HepG2 (cell line): ENCODE results near the gene ZDHHC16. TPM values are rescaled to one million over a fixed set of nuclear protein-coding genes. Genes with fewer than 3 reads are reported as not detected.
A peak's percentile ranks its signal among the peaks of the same experiment; 100 is the strongest.

Experiments
- BORCS8-MEF2B ChIP-seq: sonication (generic); formaldehyde crosslinking; IDR thresholded peaks from 2 replicates; pipeline ENCODE4 v1.8.0; 2022; ENCODE audit warnings: mild to moderate bottlenecking, missing genetic modification reagents
- BRD4 ChIP-seq: sonication (generic); formaldehyde crosslinking; IDR thresholded peaks from 2 replicates; pipeline ENCODE4 v1.4.0; 2020; ENCODE audit warnings: missing genetic modification reagents
- EEA1 ChIP-seq: sonication (generic); formaldehyde crosslinking; IDR thresholded peaks from 2 replicates; pipeline ENCODE4 v1.5.1; 2020; ENCODE audit warnings: mild to moderate bottlenecking, missing genetic modification reagents, borderline replicate concordance
- FOXO1 ChIP-seq: sonication (generic); formaldehyde crosslinking; IDR thresholded peaks from 2 replicates; pipeline ENCODE4 v1.4.0; 2020; ENCODE audit warnings: missing genetic modification reagents
- KDM5A ChIP-seq: fragments of 200-600 bp; sonication (generic); IDR thresholded peaks from 2 replicates; pipeline ENCODE4 v1.7.0; 2018; ENCODE audit warnings: antibody characterized with exemption, mild to moderate bottlenecking, low read length, borderline replicate concordance
- LBX2 ChIP-seq: sonication (generic); formaldehyde crosslinking; IDR thresholded peaks from 2 replicates; pipeline ENCODE4 v1.5.0; 2020; ENCODE audit warnings: missing genetic modification reagents, mild to moderate bottlenecking, borderline replicate concordance
- MED1 ChIP-seq: sonication (generic); formaldehyde crosslinking; IDR thresholded peaks from 2 replicates; pipeline ENCODE4 v1.4.0; 2020; ENCODE audit warnings: missing genetic modification reagents
- MTA1 ChIP-seq: sonication (generic); formaldehyde crosslinking; IDR thresholded peaks from 2 replicates; pipeline ENCODE4 v1.4.0; 2020; ENCODE audit warnings: missing genetic modification reagents, mild to moderate bottlenecking, borderline replicate concordance
- RBM39 ChIP-seq: fragments of 200-400 bp; formaldehyde crosslinking; IDR thresholded peaks from one replicate; pipeline ENCODE4 v1.6.1; 2018; ENCODE audit warnings: antibody characterized with exemption, mild to moderate bottlenecking, low read depth, low read length; ENCODE audit not compliant: poor library complexity, severe bottlenecking
- SRY ChIP-seq: sonication (generic); formaldehyde crosslinking; IDR thresholded peaks from 2 replicates; pipeline ENCODE4 v1.8.0; 2022; ENCODE audit warnings: mild to moderate bottlenecking, missing genetic modification reagents
- TBX3 ChIP-seq: fragments of 450-650 bp; IDR thresholded peaks from 2 replicates; pipeline ENCODE4 v1.6.1; 2017; ENCODE audit warnings: antibody characterized with exemption, mild to moderate bottlenecking, inconsistent platforms, borderline replicate concordance
- ZNF18 ChIP-seq: sonication (generic); formaldehyde crosslinking; IDR thresholded peaks from 2 replicates; pipeline ENCODE4 v1.8.0; 2022; ENCODE audit warnings: mild to moderate bottlenecking, missing genetic modification reagents; ENCODE audit not compliant: insufficient replicate concordance
- ZNF460 ChIP-seq: sonication (generic); formaldehyde crosslinking; IDR thresholded peaks from 2 replicates; pipeline ENCODE4 v1.5.1; 2020; ENCODE audit warnings: missing genetic modification reagents, mild to moderate bottlenecking, borderline replicate concordance
- ZNF547 ChIP-seq: sonication (generic); formaldehyde crosslinking; IDR thresholded peaks from 2 replicates; pipeline ENCODE4 v1.5.1; 2020; ENCODE audit warnings: mild to moderate bottlenecking, missing genetic modification reagents
- ZNF569 ChIP-seq: sonication (generic); formaldehyde crosslinking; IDR thresholded peaks from 2 replicates; pipeline ENCODE4 v1.5.0; 2020; ENCODE audit warnings: mild to moderate bottlenecking, missing genetic modification reagents, moderate library complexity, borderline replicate concordance
- ZNF605 ChIP-seq: sonication (generic); formaldehyde crosslinking; IDR thresholded peaks from 2 replicates; pipeline ENCODE4 v1.8.0; 2022; ENCODE audit warnings: mild to moderate bottlenecking, missing genetic modification reagents
- ZNF709 ChIP-seq: sonication (generic); formaldehyde crosslinking; IDR thresholded peaks from 2 replicates; pipeline ENCODE4 v1.5.0; 2020; ENCODE audit warnings: mild to moderate bottlenecking, missing genetic modification reagents
- ZNF713 ChIP-seq: sonication (generic); formaldehyde crosslinking; IDR thresholded peaks from 2 replicates; pipeline ENCODE4 v1.4.0; 2020; ENCODE audit warnings: mild to moderate bottlenecking, missing genetic modification reagents
- ZNF740 ChIP-seq: sonication (generic); formaldehyde crosslinking; IDR thresholded peaks from 2 replicates; pipeline ENCODE4 v1.4.0; 2020; ENCODE audit warnings: missing genetic modification reagents
- ZNF761 ChIP-seq: sonication (generic); formaldehyde crosslinking; conservative IDR thresholded peaks from 2 replicates; pipeline ENCODE4 v1.4.0; 2020; ENCODE audit warnings: mild to moderate bottlenecking, missing genetic modification reagents
- ZNF782 ChIP-seq: sonication (generic); formaldehyde crosslinking; IDR thresholded peaks from 2 replicates; pipeline ENCODE4 v1.4.0; 2020; ENCODE audit warnings: missing genetic modification reagents, mild to moderate bottlenecking, borderline replicate concordance
- ZNF891 ChIP-seq: sonication (generic); formaldehyde crosslinking; IDR thresholded peaks from 2 replicates; pipeline ENCODE4 v1.5.0; 2020; ENCODE audit warnings: mild to moderate bottlenecking, missing genetic modification reagents
- ZSCAN22 ChIP-seq: sonication (generic); formaldehyde crosslinking; IDR thresholded peaks from 2 replicates; pipeline ENCODE4 v1.4.0; 2020; ENCODE audit warnings: mild to moderate bottlenecking, missing genetic modification reagents
- polyA plus RNA-seq, 8 experiments: library from polyadenylated mRNA; depleted of rRNA in 3 of 8; stranded (reverse) in 7 of 8; unstranded in 1 of 8; fragments of >200 nt; fragmentation: Illumina TruSeq in 4 of 8; extraction: Trizol in 4 of 8; gene quantifications; 2 replicates each; pipeline versions ENCODE4 v1.2.1 to v1.2.3, GENCODE V29; 2011 to 2016; ENCODE audit warnings: low read depth in 4 of 8, missing spikeins in 1 of 8, mixed read lengths in 1 of 8; ENCODE audit not compliant: insufficient read depth in 1 of 8
- total RNA-seq, 5 experiments: library from RNA; depleted of rRNA; stranded (reverse); fragments of >200 nt; fragmentation: Illumina TruSeq; extraction: Trizol; gene quantifications; 2 replicates each; pipeline ENCODE4 v1.2.3, GENCODE V29; 2016; ENCODE audit warnings: low read depth in 1 of 5
- TF ChIP-seq, protein P1 (sequence below): sonication (generic); formaldehyde crosslinking; IDR thresholded peaks from 2 replicates; pipeline ENCODE4 v1.4.0; 2020; ENCODE audit warnings: missing genetic modification reagents, mild to moderate bottlenecking, borderline replicate concordance

Gene ZDHHC16
- total and polyA plus RNA-seq, 2 of the 13 experiments (the other 11 are each of a cell fraction or from before 2014, with no cell fraction given): 40.8 to 41.8 TPM

DNA sequence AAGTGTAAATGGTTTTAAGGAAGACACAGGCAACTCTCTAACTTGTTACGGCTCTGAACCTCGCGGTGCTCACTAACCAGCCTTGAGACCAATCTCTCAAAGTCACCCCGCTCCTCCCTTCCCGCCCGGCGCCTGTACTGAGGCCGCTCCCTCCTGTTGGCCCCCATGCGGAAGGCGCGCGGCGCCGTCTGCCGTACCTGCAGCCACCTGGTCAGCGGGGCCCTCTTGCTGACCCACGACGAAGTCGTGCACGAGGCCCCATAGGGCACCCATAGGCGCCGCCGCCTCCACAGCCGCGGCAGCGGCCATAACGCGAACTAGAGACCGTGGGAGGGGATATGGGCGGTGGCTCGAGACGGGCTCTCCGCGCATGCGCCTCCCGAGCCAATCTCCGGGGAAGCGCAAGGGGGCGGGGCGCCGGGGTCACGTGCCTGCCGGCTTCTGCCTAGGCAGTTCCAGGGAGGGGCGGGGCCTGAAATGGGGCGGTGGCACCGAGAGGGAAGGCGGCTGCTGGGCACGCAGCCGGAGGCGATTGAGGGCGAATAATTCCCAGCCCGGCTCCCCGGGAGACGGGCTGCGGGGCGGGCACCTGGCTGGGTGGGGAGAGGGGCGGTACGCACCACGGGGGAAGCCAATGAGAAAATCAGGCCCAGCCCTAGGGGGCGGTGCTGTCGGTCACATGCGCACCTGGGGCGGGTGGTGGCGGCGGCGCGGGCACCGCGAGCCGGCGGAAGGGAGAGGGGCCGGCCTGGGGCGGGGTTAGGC, 52.3 kb downstream of the ZDHHC16 start, which contains the start of gene MMS19 (continued):
- TF ChIP-seq BORCS8-MEF2B (CRISPR knock-in tag): peak; percentile 82; the same call in 1 of the 2 replicates
- TF ChIP-seq EEA1 (CRISPR knock-in tag): no peak
- TF ChIP-seq ZNF547 (CRISPR knock-in tag): peak; percentile 94; the same call in 1 of the 2 replicates
- no peak for TF ChIP-seq ZNF18
- peak; percentile 45; the same call in 1 of the 2 replicates for TF ChIP-seq ZNF709 (CRISPR knock-in tag)
- TF ChIP-seq LBX2 (CRISPR knock-in tag): peak; percentile 6; the same call in 1 of the 2 replicates
- no peak for TF ChIP-seq MED1
- TF ChIP-seq MTA1 (CRISPR knock-in tag): peak; percentile 81; the same call in 1 of the 2 replicates
- peak; percentile 93 for TF ChIP-seq ZNF605
- TF ChIP-seq TBX3: 0 out of 2 replicates have a peak, but pooled peaks have one; percentile 6
- TF ChIP-seq ZSCAN22 (CRISPR knock-in tag): 0 out of 2 replicates have a peak, but pooled peaks have one; percentile 43
- no peak for TF ChIP-seq ZNF713 (CRISPR knock-in tag)
- TF ChIP-seq ZNF740 (CRISPR knock-in tag): no peak
- TF ChIP-seq ZNF569 (CRISPR knock-in tag): no peak; the same call in 1 of the 2 replicates
- TF ChIP-seq, protein P1, sequence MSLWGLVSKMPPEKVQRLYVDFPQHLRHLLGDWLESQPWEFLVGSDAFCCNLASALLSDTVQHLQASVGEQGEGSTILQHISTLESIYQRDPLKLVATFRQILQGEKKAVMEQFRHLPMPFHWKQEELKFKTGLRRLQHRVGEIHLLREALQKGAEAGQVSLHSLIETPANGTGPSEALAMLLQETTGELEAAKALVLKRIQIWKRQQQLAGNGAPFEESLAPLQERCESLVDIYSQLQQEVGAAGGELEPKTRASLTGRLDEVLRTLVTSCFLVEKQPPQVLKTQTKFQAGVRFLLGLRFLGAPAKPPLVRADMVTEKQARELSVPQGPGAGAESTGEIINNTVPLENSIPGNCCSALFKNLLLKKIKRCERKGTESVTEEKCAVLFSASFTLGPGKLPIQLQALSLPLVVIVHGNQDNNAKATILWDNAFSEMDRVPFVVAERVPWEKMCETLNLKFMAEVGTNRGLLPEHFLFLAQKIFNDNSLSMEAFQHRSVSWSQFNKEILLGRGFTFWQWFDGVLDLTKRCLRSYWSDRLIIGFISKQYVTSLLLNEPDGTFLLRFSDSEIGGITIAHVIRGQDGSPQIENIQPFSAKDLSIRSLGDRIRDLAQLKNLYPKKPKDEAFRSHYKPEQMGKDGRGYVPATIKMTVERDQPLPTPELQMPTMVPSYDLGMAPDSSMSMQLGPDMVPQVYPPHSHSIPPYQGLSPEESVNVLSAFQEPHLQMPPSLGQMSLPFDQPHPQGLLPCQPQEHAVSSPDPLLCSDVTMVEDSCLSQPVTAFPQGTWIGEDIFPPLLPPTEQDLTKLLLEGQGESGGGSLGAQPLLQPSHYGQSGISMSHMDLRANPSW (CRISPR knock-in tag): no peak
- TF ChIP-seq ZNF761 (CRISPR knock-in tag): 0 out of 2 replicates have a peak, but pooled peaks have one; percentile 70
- TF ChIP-seq RBM39: no peak
- 0 out of 2 replicates have a peak, but pooled peaks have one; percentile 57 for TF ChIP-seq ZNF891
- no peak; the same call in 1 of the 2 replicates for TF ChIP-seq FOXO1 (CRISPR knock-in tag)
- TF ChIP-seq BRD4: peak; percentile 18
- peak; percentile 77; the same call in 1 of the 2 replicates for TF ChIP-seq SRY (CRISPR knock-in tag)
- peak; percentile 75; the same call in 1 of the 2 replicates for TF ChIP-seq ZNF782 (CRISPR knock-in tag)
- TF ChIP-seq ZNF460 (CRISPR knock-in tag): no peak
- TF ChIP-seq KDM5A: peak; percentile 70; the same call in 1 of the 2 replicates
